ENCODE measurements around the gene GRIN2A.

GRCh38 chr16:10122546-10122945 lies 59.7 kb downstream of the GRIN2A start:
- TF ChIP-seq POLR2A (IDR thresholded peaks at IDR 0.05; ENCODE audit: low read depth) (no peak), CTCF (IDR thresholded peaks at IDR 0.05) (peak in 2 of 3 experiments; percentile 6 to 40), POLR2AphosphoS5 (IDR thresholded peaks at IDR 0.05) (no peak)
